Measurements from ENCODE around the gene EDEM1. TPM values are rescaled to one million over a fixed set of nuclear protein-coding genes. Genes with fewer than 3 reads are reported as not detected.

The EDEM1 gene
- total RNA-seq, 4 donors from 2014 or later: 48.1 to 127 (median 56.3) TPM

- H3K36me3 ChIP-seq: no peaks in the 10 kb centered on the region
- peaks cover 33% of the 10 kb centered on the region for H3K4me1 ChIP-seq
- no peaks in the 10 kb centered on the region for H3K9me3 ChIP-seq
- TF ChIP-seq POLR2AphosphoS5 (IDR thresholded peaks at IDR 0.05) (no peak), POLR2A (IDR thresholded peaks at IDR 0.05) (no peak), CTCF (IDR thresholded peaks at IDR 0.05) (no peak), EP300 (IDR thresholded peaks at IDR 0.05) (no peak)
- no peak overlapping the region for H3K4me3 ChIP-seq
- H3K27ac ChIP-seq: no peak overlapping the region
- H3K27me3 ChIP-seq: no peaks in the 10 kb centered on the region
- DNase-seq (ENCODE audit: low spot score in 2 of 2): no peak
- 80% methylated on average over 1 of the region's 1 CpG for WGBS
Measured at GRCh38 chr3:5162102-5162501, 25.4 kb upstream of the EDEM1 start.

GRCh38 chr3:5165698-5166097 is 21.8 kb upstream of the EDEM1 start:
- Histone ChIP-seq H3K27me3 (no peaks in the 10 kb centered on the region), H3K27ac (no peak overlapping the region), H3K9me3 (no peaks in the 10 kb centered on the region), H3K4me1 (peaks cover 24% of the 10 kb centered on the region), H3K36me3 (peaks cover 2% of the 10 kb centered on the region), H3K4me3 (no peak overlapping the region)
- 94% methylated on average over 4 of the region's 4 CpGs for WGBS
- TF ChIP-seq POLR2A (IDR thresholded peaks at IDR 0.05): no peak
- no peak for TF ChIP-seq POLR2AphosphoS5 (IDR thresholded peaks at IDR 0.05)
- TF ChIP-seq CTCF (IDR thresholded peaks at IDR 0.05): no peak
- no peak for TF ChIP-seq EP300 (IDR thresholded peaks at IDR 0.05)
- DNase-seq (ENCODE audit: low spot score in 2 of 2): no peak

GRCh38 chr3:5166846-5167245 is 20.7 kb upstream of the EDEM1 start:
- H3K27ac ChIP-seq: no peak overlapping the region
- H3K36me3 ChIP-seq: peaks cover 12% of the 10 kb centered on the region
- H3K27me3 ChIP-seq: no peaks in the 10 kb centered on the region
- DNase-seq (ENCODE audit: low spot score in 2 of 2): no peak
- TF ChIP-seq EP300 (IDR thresholded peaks at IDR 0.05): no peak
- no peaks in the 10 kb centered on the region for H3K9me3 ChIP-seq
- 61% methylated on average over 2 of the region's 2 CpGs for WGBS
- no peak overlapping the region for H3K4me3 ChIP-seq
- peaks cover 12% of the 10 kb centered on the region for H3K4me1 ChIP-seq

GRCh38 chr3:5168110-5168509 is 19.4 kb upstream of the EDEM1 start:
- TF ChIP-seq EP300 (IDR thresholded peaks at IDR 0.05) (no peak), POLR2A (IDR thresholded peaks at IDR 0.05) (no peak), POLR2AphosphoS5 (IDR thresholded peaks at IDR 0.05) (no peak), CTCF (IDR thresholded peaks at IDR 0.05) (no peak)
- H3K4me1 ChIP-seq: peaks cover 12% of the 10 kb centered on the region
- H3K27ac ChIP-seq: no peak overlapping the region
- 95% methylated on average over 4 of the region's 4 CpGs for WGBS
- H3K9me3 ChIP-seq: no peaks in the 10 kb centered on the region
- no peaks in the 10 kb centered on the region for H3K27me3 ChIP-seq
- no peak overlapping the region for H3K4me3 ChIP-seq
- DNase-seq (ENCODE audit: low spot score in 2 of 2): no peak
- H3K36me3 ChIP-seq: peaks cover 22% of the 10 kb centered on the region

GRCh38 chr3:5169807-5170206 is 17.7 kb upstream of the EDEM1 start:
- Histone ChIP-seq H3K27ac (no peak overlapping the region), H3K36me3 (peaks cover 37% of the 10 kb centered on the region), H3K27me3 (no peaks in the 10 kb centered on the region), H3K4me1 (peaks cover 8% of the 10 kb centered on the region), H3K4me3 (no peak overlapping the region), H3K9me3 (no peaks in the 10 kb centered on the region)
- 47% methylated on average over 2 of the region's 2 CpGs for WGBS
- TF ChIP-seq CTCF (IDR thresholded peaks at IDR 0.05) (no peak), POLR2AphosphoS5 (IDR thresholded peaks at IDR 0.05) (no peak), EP300 (IDR thresholded peaks at IDR 0.05) (no peak), POLR2A (IDR thresholded peaks at IDR 0.05) (no peak)
- no peak for DNase-seq (ENCODE audit: low spot score in 2 of 2)

GRCh38 chr3:5170975-5171374 is 16.5 kb upstream of the EDEM1 start:
- H3K4me3 ChIP-seq: no peak overlapping the region
- peaks cover 46% of the 10 kb centered on the region for H3K36me3 ChIP-seq
- no peak overlapping the region for H3K27ac ChIP-seq
- no peak for DNase-seq (ENCODE audit: low spot score in 2 of 2)
- no peak for TF ChIP-seq EP300 (IDR thresholded peaks at IDR 0.05)
- no peak for TF ChIP-seq POLR2AphosphoS5 (IDR thresholded peaks at IDR 0.05)
- TF ChIP-seq POLR2A (IDR thresholded peaks at IDR 0.05): no peak
- TF ChIP-seq CTCF (IDR thresholded peaks at IDR 0.05): no peak
- H3K4me1 ChIP-seq: peaks cover 5% of the 10 kb centered on the region
- H3K9me3 ChIP-seq: no peaks in the 10 kb centered on the region
- H3K27me3 ChIP-seq: no peaks in the 10 kb centered on the region
- 82% methylated on average over 5 of the region's 5 CpGs for WGBS
